Astrocyte of the cerebellum (primary cell): ENCODE data around the gene MAEA.

Experiments used
- DNase-seq: peaks from one replicate; pipeline ENCODE4 v3.0.0-alpha.2; 2011; ENCODE audit warnings: low read depth
- H3K4me3 ChIP-seq: 2 replicates; pipeline ENCODE4 v1.5.1; 2011; ENCODE audit warnings: mild to moderate bottlenecking, low read depth, low read length, moderate library complexity
- CTCF ChIP-seq: IDR thresholded peaks from 2 replicates; pipeline ENCODE4 v1.5.1; 2012; ENCODE audit warnings: low read length, low read depth, moderate library complexity, mild to moderate bottlenecking; ENCODE audit errors: missing control alignments
- in situ Hi-C: cut with HindIII; loops from 2 replicates; pipeline ENCODE4 v1.10.0; 2017; ENCODE audit warnings: low sequenced_read_pairs

MAEA gene

DNA sequence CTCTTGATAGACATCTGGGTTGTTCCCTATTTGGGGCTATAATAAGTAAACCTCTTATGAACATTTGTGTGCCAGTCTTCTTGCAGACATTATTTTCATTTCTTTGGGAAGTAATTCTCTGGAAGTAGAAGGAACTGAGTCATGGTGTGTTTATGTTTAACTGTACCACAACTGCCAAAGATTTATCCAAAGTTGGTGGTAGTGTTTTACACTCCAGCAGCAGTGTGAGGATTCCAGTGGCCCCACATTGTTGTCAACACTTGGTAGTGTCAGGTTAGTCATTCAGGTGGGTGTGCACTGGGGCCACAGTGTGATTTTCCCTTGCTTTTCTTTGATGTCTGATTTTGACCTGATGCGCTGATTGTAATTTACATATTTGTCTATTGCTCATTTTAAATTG, 52.3 kb downstream of the MAEA start:
- in situ Hi-C loops, result no loop called here
- TF ChIP-seq CTCF, result no peak
- DNase-seq, result no peak
- no peak overlapping the region for H3K4me3 ChIP-seq

- TF ChIP-seq CTCF, result no peak
- DNase-seq, result no peak
- no peak overlapping the region for H3K4me3 ChIP-seq
- in situ Hi-C loops, result no loop called here
These were observed 55.0 kb downstream of the MAEA start for GRCh38 chr4:1344696-1345095.

DNA sequence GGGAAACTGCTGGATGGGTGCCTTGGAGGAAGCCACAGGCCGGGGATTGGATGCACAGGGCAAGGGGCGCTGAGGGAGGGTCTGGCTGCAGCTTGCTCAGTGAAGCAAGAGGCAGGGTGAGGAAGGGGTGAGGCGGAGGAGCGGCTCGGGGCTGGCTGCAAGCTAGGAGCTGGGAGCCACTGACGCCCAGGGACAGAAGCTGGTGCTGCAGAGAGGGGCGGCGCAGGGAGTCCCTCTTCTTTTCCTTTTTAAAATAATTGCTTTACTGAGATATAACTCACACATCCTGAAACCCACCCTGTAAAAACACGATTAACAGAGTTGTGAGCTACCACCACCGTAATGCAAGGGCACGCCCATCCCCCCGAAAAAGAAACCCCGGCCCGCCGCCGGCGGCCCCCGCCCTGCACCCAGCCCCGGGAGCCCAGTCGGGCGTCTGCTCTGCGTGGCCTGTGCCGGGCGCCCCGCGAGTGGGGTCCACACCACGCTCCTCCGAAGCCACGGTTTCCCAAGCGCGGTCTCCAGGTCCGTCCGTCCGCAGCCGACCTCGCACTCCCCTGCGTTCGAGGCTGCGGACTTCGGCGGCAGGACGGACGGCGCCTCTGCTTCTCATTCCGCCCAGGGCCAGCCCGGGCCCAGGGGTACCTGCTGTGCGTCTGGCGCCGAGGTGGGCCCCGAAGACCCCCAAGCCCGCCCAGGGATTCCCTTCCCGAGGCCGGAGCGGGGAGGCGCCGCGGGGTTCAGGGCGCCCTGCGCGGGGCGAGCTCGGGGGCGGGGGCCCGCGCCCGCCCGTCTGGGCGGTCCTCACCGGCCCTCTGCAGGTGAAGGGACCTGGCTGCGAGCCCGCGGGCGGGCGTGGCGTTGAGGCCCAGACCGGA, 56.5 kb downstream of the MAEA start:
- H3K4me3 ChIP-seq, result peak overlapping the region; percentile 57
- TF ChIP-seq CTCF, result no peak
- in situ Hi-C loops, result no loop called here
- no peak for DNase-seq

GRCh38 chr4:1346781-1347409, 57.2 kb downstream of the MAEA start, which contains the start of gene UVSSA:
TSS of gene UVSSA (plus strand) at chr4:1347208. CDS start at chr4:1348092, 884 bp downstream.
- DNase-seq, result peak; percentile 99
- TF ChIP-seq CTCF, result no peak
- in situ Hi-C loops, result no loop called here
- peak within 1 kb of the TSS; percentile 59 for H3K4me3 ChIP-seq

DNA sequence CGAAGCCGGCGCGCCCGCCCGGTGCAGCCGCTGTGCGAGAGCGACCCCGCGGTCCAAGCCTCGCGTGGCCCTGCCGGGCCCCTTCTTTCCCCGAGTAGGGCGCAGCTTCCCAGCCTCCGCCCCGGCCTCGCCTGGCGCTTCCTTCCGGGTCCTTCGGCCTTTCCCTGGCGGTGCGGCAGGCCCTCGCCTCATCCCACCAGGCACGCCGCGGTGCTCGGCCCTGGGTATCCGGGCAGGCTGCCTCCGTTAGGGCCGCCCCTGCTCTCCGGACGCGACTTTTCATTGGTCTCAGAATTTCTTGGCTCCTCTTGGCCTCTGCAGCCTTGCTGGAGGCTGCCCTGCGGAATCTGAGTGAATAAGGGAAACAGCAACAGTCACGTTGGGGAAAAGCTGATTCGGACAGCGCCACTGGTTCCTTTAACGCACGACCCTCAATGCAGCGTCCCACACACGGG, 57.7 kb downstream of the MAEA start:
- peak overlapping the region; percentile 59 for H3K4me3 ChIP-seq
- TF ChIP-seq CTCF, result no peak
- DNase-seq, result peak; percentile 74
- in situ Hi-C loops, result no loop called here

DNA sequence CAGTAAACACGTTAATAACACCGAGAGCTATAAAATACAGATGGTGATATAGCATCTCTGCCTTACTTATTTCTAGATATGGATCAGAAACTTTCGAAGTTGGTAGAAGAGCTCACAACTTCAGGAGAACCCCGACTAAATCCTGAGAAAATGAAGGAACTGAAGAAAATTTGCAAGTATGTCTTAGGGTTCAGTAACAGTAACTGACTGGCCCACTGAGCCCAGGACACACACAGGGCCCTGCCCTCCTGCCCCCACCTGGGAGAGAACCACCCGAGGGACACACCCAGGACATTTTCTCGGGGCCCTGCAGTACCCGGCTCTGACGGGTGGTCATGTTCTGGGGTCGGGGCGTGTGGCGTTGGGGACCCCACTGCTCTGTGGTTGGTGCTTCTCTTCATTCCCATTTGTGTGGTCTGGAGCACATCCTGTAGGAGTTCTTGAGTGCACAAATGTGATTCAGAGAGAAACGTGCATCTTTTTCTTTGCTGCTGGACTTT, 58.4 kb downstream of the MAEA start:
- TF ChIP-seq CTCF, result no peak
- in situ Hi-C loops, result no loop called here
- no peak for DNase-seq
- peak overlapping the region; percentile 59 for H3K4me3 ChIP-seq
